Esophagus squamous epithelium (tissue), 4 donors: Measurements from ENCODE around the gene CPS1.

ENCODE experiments used
- CTCF ChIP-seq, 6 experiments: fragments of 450-650 bp in 4 of 6; fragments of 200-600 bp in 2 of 6; sonication (generic) in 2 of 6; IDR thresholded peaks; one replicate each; pipeline ENCODE4 v1.5.1; 2016 to 2019; ENCODE audit warnings: antibody characterized with exemption in 6 of 6, mild to moderate bottlenecking in 4 of 6, moderate library complexity in 4 of 6
- POLR2A ChIP-seq, 4 donors: fragments of 450-650 bp; IDR thresholded peaks; one replicate each; pipeline ENCODE4 v1.6.1; 2017; ENCODE audit warnings: antibody characterized with exemption in 4 of 4, mild to moderate bottlenecking in 4 of 4, moderate library complexity in 3 of 4

- TF ChIP-seq CTCF (IDR thresholded peaks at IDR 0.05): no peak
- TF ChIP-seq POLR2A (IDR thresholded peaks at IDR 0.05): no peak
Observed at GRCh38 chr2:210533389-210533788, 23.0 kb upstream of the CPS1 start.
